Measurements from ENCODE around the gene PEDS1. TPM values are rescaled to one million over a fixed set of nuclear protein-coding genes. Genes with fewer than 3 reads are reported as not detected.

Gene PEDS1
- total and polyA plus RNA-seq, 2 of the 13 experiments (the other 11 are each of a cell fraction or from before 2014, with no cell fraction given): 30.5 to 93.9 TPM

GRCh38 chr20:50169329-50169823 lies 15.9 kb upstream of the PEDS1 start (continued):
- TF ChIP-seq NCOR1 (IDR thresholded peaks at IDR 0.05; ENCODE audit: borderline replicate concordance, low read length): peak; percentile 50; the same call in 1 of the 2 replicates
- TF ChIP-seq YY1 (IDR thresholded peaks at IDR 0.05; ENCODE audit: insufficient read depth, insufficient replicate concordance, low read depth, low read length): no peak
- TF ChIP-seq PHF8 (CRISPR knock-in tag; IDR thresholded peaks at IDR 0.05): peak; percentile 45; the same call in 1 of the 2 replicates
- no peak for TF ChIP-seq SP5 (CRISPR knock-in tag; IDR thresholded peaks at IDR 0.05; ENCODE audit: borderline replicate concordance, low read depth)
- no peak for TF ChIP-seq ZNF75D (CRISPR knock-in tag; IDR thresholded peaks at IDR 0.05; ENCODE audit: borderline replicate concordance)
- peak; percentile 71; the same call in 1 of the 2 replicates for TF ChIP-seq ZBED4 (CRISPR knock-in tag; IDR thresholded peaks at IDR 0.05; ENCODE audit: borderline replicate concordance)
- no peak for TF ChIP-seq TRIM22 (IDR thresholded peaks at IDR 0.05)
- TF ChIP-seq ZNF580 (CRISPR knock-in tag; IDR thresholded peaks at IDR 0.05; ENCODE audit: borderline replicate concordance, low read depth): peak; percentile 75; the same call in 1 of the 2 replicates
- TF ChIP-seq ZNF224 (CRISPR knock-in tag; IDR thresholded peaks at IDR 0.05): peak; percentile 78; the same call in 1 of the 2 replicates
- TF ChIP-seq DRAP1 (CRISPR knock-in tag; IDR thresholded peaks at IDR 0.05): peak; percentile 45; the same call in 1 of the 2 replicates
- TF ChIP-seq AGO2 (optimal IDR thresholded peaks at IDR 0.05; ENCODE audit: low read depth, low read length): no peak
- TF ChIP-seq MXD4 (CRISPR knock-in tag; IDR thresholded peaks at IDR 0.05): peak; percentile 50; the same call in 1 of the 2 replicates
- peak; percentile 53; the same call in 1 of the 2 replicates for TF ChIP-seq TSC22D2 (CRISPR knock-in tag; IDR thresholded peaks at IDR 0.05; ENCODE audit: borderline replicate concordance)
- TF ChIP-seq SRSF9 (IDR thresholded peaks at IDR 0.05; ENCODE audit: borderline replicate concordance, insufficient read depth, low read depth, low read length, poor library complexity, severe bottlenecking): no peak
- no peak for TF ChIP-seq FOSL1 (CRISPR knock-in tag; IDR thresholded peaks at IDR 0.05; ENCODE audit: borderline replicate concordance)
- peak; percentile 6; the same call in 1 of the 2 replicates for TF ChIP-seq TRAFD1 (CRISPR knock-in tag; IDR thresholded peaks at IDR 0.05; ENCODE audit: borderline replicate concordance)
- peak; percentile 87 for TF ChIP-seq ERF (CRISPR knock-in tag; IDR thresholded peaks at IDR 0.05)
- TF ChIP-seq EED (CRISPR knock-in tag; IDR thresholded peaks at IDR 0.05): no peak
- no peak for TF ChIP-seq ZNF431 (CRISPR knock-in tag; IDR thresholded peaks at IDR 0.05; ENCODE audit: borderline replicate concordance, low read depth)
- peak; percentile 41 for TF ChIP-seq ZNF883 (CRISPR knock-in tag; IDR thresholded peaks at IDR 0.05; ENCODE audit: not compliant biosample characterization)
- no peak for TF ChIP-seq BATF2 (CRISPR knock-in tag; IDR thresholded peaks at IDR 0.05)

Data from HepG2 (cell line).